Stimulated activated naive CD4-positive, alpha-beta T cell (primary cell): Measurements from ENCODE around the gene COL19A1.
"Not testable (repeated sequence)": the region's sequence is repeated elsewhere in the genome, so short reads cannot be mapped to it uniquely, and the experiment has no call there.

Source experiments
- DNase-seq, 6 experiments: peaks; one replicate each; lab custom pipeline; 2025; lab: John Stamatoyannopoulos, UW

The COL19A1 gene

GRCh38 chr6:69965974-69966373, 99.6 kb downstream of the COL19A1 start:
- not testable (repeated sequence) for DNase-seq

GRCh38 chr6:69973138-69973537, 106.8 kb downstream of the COL19A1 start:
- DNase-seq = no peak

- no peak for DNase-seq
Observed at GRCh38 chr6:69973763-69974162, 107.4 kb downstream of the COL19A1 start.

GRCh38 chr6:69974193-69974592, 107.8 kb downstream of the COL19A1 start:
- DNase-seq = no peak

- DNase-seq = no peak
Observed at GRCh38 chr6:69976591-69977090, 110.3 kb downstream of the COL19A1 start.

GRCh38 chr6:69980624-69981023, 114.3 kb downstream of the COL19A1 start:
- no peak for DNase-seq

GRCh38 chr6:69984506-69984905, 118.2 kb downstream of the COL19A1 start:
- DNase-seq = no peak

- DNase-seq = no peak
Observed at GRCh38 chr6:69985180-69985579, 118.8 kb downstream of the COL19A1 start.

- no peak for DNase-seq
Observed at GRCh38 chr6:69987550-69987949, 121.2 kb downstream of the COL19A1 start.

GRCh38 chr6:69988458-69989126, 122.2 kb downstream of the COL19A1 start:
- no peak for DNase-seq

- DNase-seq = no peak
Observed at GRCh38 chr6:69994251-69994650, 127.9 kb downstream of the COL19A1 start.

- DNase-seq = no peak
Observed at GRCh38 chr6:70008189-70008588, 141.8 kb downstream of the COL19A1 start.

GRCh38 chr6:70010339-70010738, 144.0 kb downstream of the COL19A1 start:
- not testable (repeated sequence) for DNase-seq

- not testable (repeated sequence) for DNase-seq
Observed at GRCh38 chr6:70023201-70023600, 156.8 kb downstream of the COL19A1 start.

- DNase-seq = no peak
Observed at GRCh38 chr6:70028246-70028645, 161.9 kb downstream of the COL19A1 start.

GRCh38 chr6:70028926-70029325, 162.6 kb downstream of the COL19A1 start:
- no peak for DNase-seq

GRCh38 chr6:70033781-70034180, 167.4 kb downstream of the COL19A1 start:
- DNase-seq = no peak

- no peak for DNase-seq
Observed at GRCh38 chr6:70037445-70037844, 171.1 kb downstream of the COL19A1 start.

- no peak for DNase-seq
Observed at GRCh38 chr6:70040766-70041165, 174.4 kb downstream of the COL19A1 start.

- DNase-seq = no peak
Observed at GRCh38 chr6:70041411-70041810, 175.1 kb downstream of the COL19A1 start.

- DNase-seq = no peak
Observed at GRCh38 chr6:70045413-70045812, 179.1 kb downstream of the COL19A1 start.

- no peak for DNase-seq
Observed at GRCh38 chr6:70051197-70052124, 185.1 kb downstream of the COL19A1 start.
